Measurements from ENCODE around the gene HPS6. TPM values are rescaled to one million over a fixed set of nuclear protein-coding genes. Genes with fewer than 3 reads are reported as not detected.

The HPS6 gene
- total RNA-seq, 1 donor from 2014 or later = 25.1 TPM

- no peak for TF ChIP-seq CTCF (IDR thresholded peaks at IDR 0.05; ENCODE audit: unreplicated experiment)
- Mint-ChIP-seq H3K36me3 (ENCODE audit: low read depth, unreplicated experiment) (peaks cover 42% of the 10 kb centered on the region), H3K9me3 (ENCODE audit: unreplicated experiment) (no peaks in the 10 kb centered on the region), H3K4me1 (ENCODE audit: unreplicated experiment) (peaks cover 60% of the 10 kb centered on the region), H3K27me3 (ENCODE audit: unreplicated experiment) (peaks cover 17% of the 10 kb centered on the region), H3K4me3 (ENCODE audit: unreplicated experiment) (peak overlapping the region; percentile 95), H3K27ac (ENCODE audit: unreplicated experiment) (no peak overlapping the region)
- no peak for DNase-seq (ENCODE audit: low spot score)
Measured at GRCh38 chr10:102112210-102112817, 47.2 kb downstream of the HPS6 start.

GRCh38 chr10:102113261-102113955 is 48.3 kb downstream of the HPS6 start:
- Mint-ChIP-seq H3K36me3 (ENCODE audit: low read depth, unreplicated experiment) (peaks cover 37% of the 10 kb centered on the region), H3K4me3 (ENCODE audit: unreplicated experiment) (peak overlapping the region; percentile 95), H3K27me3 (ENCODE audit: unreplicated experiment) (peaks cover 15% of the 10 kb centered on the region), H3K4me1 (ENCODE audit: unreplicated experiment) (peaks cover 66% of the 10 kb centered on the region), H3K27ac (ENCODE audit: unreplicated experiment) (peak overlapping the region; percentile 54), H3K9me3 (ENCODE audit: unreplicated experiment) (no peaks in the 10 kb centered on the region)
- TF ChIP-seq CTCF (IDR thresholded peaks at IDR 0.05; ENCODE audit: unreplicated experiment) = no peak
- DNase-seq (ENCODE audit: low spot score) = no peak

GRCh38 chr10:102113956-102114857 is 49.1 kb downstream of the HPS6 start:
- peak; percentile 25 for DNase-seq (ENCODE audit: low spot score)
- Mint-ChIP-seq H3K4me1 (ENCODE audit: unreplicated experiment) (peaks cover 70% of the 10 kb centered on the region), H3K9me3 (ENCODE audit: unreplicated experiment) (no peaks in the 10 kb centered on the region), H3K27ac (ENCODE audit: unreplicated experiment) (peak overlapping the region; percentile 52), H3K36me3 (ENCODE audit: low read depth, unreplicated experiment) (peaks cover 29% of the 10 kb centered on the region), H3K4me3 (ENCODE audit: unreplicated experiment) (peak overlapping the region; percentile 95), H3K27me3 (ENCODE audit: unreplicated experiment) (peaks cover 19% of the 10 kb centered on the region)
- TF ChIP-seq CTCF (IDR thresholded peaks at IDR 0.05; ENCODE audit: unreplicated experiment) = no peak

GRCh38 chr10:102114861-102115618 is 49.9 kb downstream of the HPS6 start:
- peak overlapping the region; percentile 91 for H3K27ac Mint-ChIP-seq (ENCODE audit: unreplicated experiment)

More at GRCh38 chr10:102114861-102115618, 49.9 kb downstream of the HPS6 start:
- DNase-seq (ENCODE audit: low spot score) = peak; percentile 86
- peaks cover 66% of the 10 kb centered on the region for H3K4me1 Mint-ChIP-seq (ENCODE audit: unreplicated experiment)
- peaks cover 21% of the 10 kb centered on the region for H3K36me3 Mint-ChIP-seq (ENCODE audit: low read depth, unreplicated experiment)
- peaks cover 23% of the 10 kb centered on the region for H3K27me3 Mint-ChIP-seq (ENCODE audit: unreplicated experiment)
- TF ChIP-seq CTCF (IDR thresholded peaks at IDR 0.05; ENCODE audit: unreplicated experiment) = no peak
- peak overlapping the region; percentile 87 for H3K4me3 Mint-ChIP-seq (ENCODE audit: unreplicated experiment)
- no peaks in the 10 kb centered on the region for H3K9me3 Mint-ChIP-seq (ENCODE audit: unreplicated experiment)

All from endothelial cell (in vitro differentiated cells).